Measurements from ENCODE around the gene ATXN10.

Gene ATXN10

GRCh38 chr22:45876136-45877035, 204.8 kb downstream of the ATXN10 start:
- no peak for TF ChIP-seq CTCF (conservative IDR thresholded peaks at IDR 0.05; ENCODE audit: low read length)
- DNase-seq (ENCODE audit: low read depth), result no peak
- no peak overlapping the region for H3K4me3 ChIP-seq (ENCODE audit: low read length)

- no peak overlapping the region for H3K4me3 ChIP-seq (ENCODE audit: low read length)
- TF ChIP-seq CTCF (conservative IDR thresholded peaks at IDR 0.05; ENCODE audit: low read length), result no peak
- DNase-seq (ENCODE audit: low read depth), result no peak
Observed at GRCh38 chr22:45877036-45877380, 205.4 kb downstream of the ATXN10 start.

- TF ChIP-seq CTCF (conservative IDR thresholded peaks at IDR 0.05; ENCODE audit: low read length), result no peak
- no peak overlapping the region for H3K4me3 ChIP-seq (ENCODE audit: low read length)
- DNase-seq (ENCODE audit: low read depth), result no peak
Observed at GRCh38 chr22:45877651-45878050, 206.0 kb downstream of the ATXN10 start.

GRCh38 chr22:45878051-45878781, 206.6 kb downstream of the ATXN10 start:
- no peak for DNase-seq (ENCODE audit: low read depth)
- no peak for TF ChIP-seq CTCF (conservative IDR thresholded peaks at IDR 0.05; ENCODE audit: low read length)
- no peak overlapping the region for H3K4me3 ChIP-seq (ENCODE audit: low read length)

GRCh38 chr22:45878901-45879551, 207.4 kb downstream of the ATXN10 start:
- no peak for TF ChIP-seq CTCF (conservative IDR thresholded peaks at IDR 0.05; ENCODE audit: low read length)
- no peak overlapping the region for H3K4me3 ChIP-seq (ENCODE audit: low read length)
- no peak for DNase-seq (ENCODE audit: low read depth)

GRCh38 chr22:45879552-45879949, 207.9 kb downstream of the ATXN10 start:
- no peak for DNase-seq (ENCODE audit: low read depth)
- no peak overlapping the region for H3K4me3 ChIP-seq (ENCODE audit: low read length)
- TF ChIP-seq CTCF (conservative IDR thresholded peaks at IDR 0.05; ENCODE audit: low read length), result no peak

Data from AG10803 (cell line).